WTC11 (cell line): ENCODE measurements around the gene C1S.

Source experiments
- CBFB ChIP-seq: sonication (generic); formaldehyde crosslinking; IDR thresholded peaks from 2 replicates; pipeline ENCODE4 v1.8.1; 2022; ENCODE audit warnings: mild to moderate bottlenecking, low read depth, missing genetic modification reagents
- CREB1 ChIP-seq: sonication (generic); formaldehyde crosslinking; IDR thresholded peaks from 2 replicates; pipeline ENCODE4 v1.8.0; 2023; ENCODE audit warnings: mild to moderate bottlenecking, missing genetic modification reagents
- CTCF ChIP-seq: fragments of 200-600 bp; IDR thresholded peaks from 2 replicates; pipeline ENCODE4 v1.8.0; 2022; ENCODE audit warnings: antibody characterized with exemption
- GTF2I ChIP-seq: fragments of 250-450 bp; sonication (Bioruptor Pico); conservative IDR thresholded peaks from 2 replicates; pipeline ENCODE4 v1.4.0; 2021; ENCODE audit warnings: mild to moderate bottlenecking
- NFE2L1 ChIP-seq: sonication (generic); formaldehyde crosslinking; IDR thresholded peaks from 2 replicates; pipeline ENCODE4 v1.8.1; 2023; ENCODE audit warnings: missing genetic modification reagents
- NR3C1 ChIP-seq: sonication (generic); formaldehyde crosslinking; conservative IDR thresholded peaks from 2 replicates; pipeline ENCODE4 v1.8.1; 2023; ENCODE audit warnings: low read depth, mild to moderate bottlenecking, missing genetic modification reagents
- TEAD4 ChIP-seq: sonication (generic); formaldehyde crosslinking; IDR thresholded peaks from 2 replicates; pipeline ENCODE4 v1.8.0; 2022; ENCODE audit warnings: mild to moderate bottlenecking, missing genetic modification reagents
- USF2 ChIP-seq: sonication (generic); formaldehyde crosslinking; IDR thresholded peaks from 2 replicates; pipeline ENCODE4 v1.8.1; 2023; ENCODE audit warnings: mild to moderate bottlenecking, missing genetic modification reagents, moderate library complexity
- ZNF532 ChIP-seq: fragments of 250-450 bp; sonication (Bioruptor Pico); IDR thresholded peaks from 2 replicates; pipeline ENCODE4 v1.9.0; 2021; ENCODE audit warnings: mild to moderate bottlenecking, borderline replicate concordance

- no peak for TF ChIP-seq NR3C1
- TF ChIP-seq TEAD4 (CRISPR knock-in tag), result no peak
- no peak for TF ChIP-seq USF2 (CRISPR knock-in tag)
- no peak for TF ChIP-seq NFE2L1 (CRISPR knock-in tag)
- no peak for TF ChIP-seq ZNF532 (CRISPR knock-in tag)
- TF ChIP-seq CTCF, result no peak
- TF ChIP-seq CREB1 (CRISPR knock-in tag), result no peak
- no peak for TF ChIP-seq CBFB (CRISPR knock-in tag)
- no peak for TF ChIP-seq GTF2I (CRISPR knock-in tag)
Measured at GRCh38 chr12:7099290-7099996, 38.9 kb downstream of the C1S start.
